HK-2 (cell line): ENCODE measurements around the gene TLE1.
"Not testable (repeated sequence)": the region's sequence is repeated elsewhere in the genome, so short reads cannot be mapped to it uniquely, and the experiment has no call there.

Experiments
- DNase-seq: peaks from one replicate; pipeline ENCODE4 v3.0.0-alpha.2; 2018; ENCODE audit not compliant: unreplicated experiment

The TLE1 gene

DNA sequence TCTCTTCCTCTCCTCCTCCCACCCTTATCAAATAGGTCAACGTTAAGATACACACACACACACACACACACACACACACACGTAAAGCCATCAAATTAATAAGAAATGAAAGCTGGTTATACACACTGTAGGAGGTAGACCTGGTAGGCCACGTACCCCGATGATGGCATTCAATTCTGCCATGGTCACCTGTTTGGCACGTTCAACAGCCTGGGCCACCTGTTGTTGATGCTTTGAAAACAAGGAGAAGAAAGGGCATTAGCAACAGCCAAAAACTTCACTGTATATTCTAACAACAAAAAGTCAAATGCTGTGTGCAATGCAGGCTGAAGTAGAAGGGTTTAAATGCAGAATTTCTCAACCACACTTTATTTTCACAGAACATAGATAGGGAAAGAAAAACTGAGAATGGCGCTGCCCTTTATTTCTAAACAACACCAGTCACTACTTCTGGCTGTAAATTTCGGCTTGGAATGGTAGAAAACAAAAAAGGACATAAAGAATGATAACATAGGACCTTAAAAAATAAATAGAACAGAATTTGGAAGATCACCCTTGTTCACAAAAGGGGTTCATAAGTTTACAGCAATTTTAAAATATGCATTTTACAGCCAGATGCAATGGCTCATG lies 37.2 kb downstream of the TLE1 start:
- no peak for DNase-seq

DNA sequence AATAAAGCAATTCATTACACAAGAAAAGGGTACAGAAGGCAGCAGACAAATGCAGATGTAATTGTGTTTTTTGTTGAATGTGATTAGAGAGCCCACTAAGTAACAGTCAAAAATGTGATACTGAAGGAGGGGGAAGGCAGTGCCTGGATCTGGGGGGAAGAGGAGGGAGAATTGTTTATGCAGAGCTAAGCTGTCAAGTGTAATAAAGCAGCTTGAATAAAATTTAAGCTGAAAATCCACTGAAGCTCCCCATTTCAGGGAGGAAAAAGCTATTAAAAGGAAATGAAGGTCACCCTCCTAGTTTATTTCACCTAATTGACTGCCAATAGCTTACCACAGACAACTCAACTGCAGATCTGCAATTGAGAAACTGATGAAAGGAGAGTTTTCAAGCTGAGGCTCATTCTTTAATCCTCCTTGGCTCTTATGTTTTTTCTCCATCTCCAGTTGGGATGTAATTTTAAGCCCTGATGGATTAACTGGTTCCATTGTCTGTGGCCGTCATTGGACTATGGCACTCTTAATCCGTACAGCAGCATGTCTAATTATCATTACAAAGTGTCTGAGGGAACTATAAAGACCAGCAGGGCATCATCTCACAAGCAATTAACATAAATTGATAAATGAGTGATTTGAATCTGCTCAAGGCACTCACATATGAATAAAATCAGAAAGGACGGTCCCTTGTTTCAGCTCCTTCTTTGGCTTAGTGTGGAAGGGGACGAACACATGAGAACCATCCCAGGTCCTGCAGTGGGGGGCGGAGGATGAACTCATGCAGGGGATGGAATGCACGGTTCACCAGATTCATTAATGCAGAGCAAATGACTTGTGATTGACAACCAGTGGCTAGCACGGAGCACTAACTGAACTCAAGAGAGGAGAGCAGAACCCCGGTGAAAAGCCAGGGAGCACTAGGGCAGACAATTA lies 38.5 kb downstream of the TLE1 start:
- no peak for DNase-seq

DNA sequence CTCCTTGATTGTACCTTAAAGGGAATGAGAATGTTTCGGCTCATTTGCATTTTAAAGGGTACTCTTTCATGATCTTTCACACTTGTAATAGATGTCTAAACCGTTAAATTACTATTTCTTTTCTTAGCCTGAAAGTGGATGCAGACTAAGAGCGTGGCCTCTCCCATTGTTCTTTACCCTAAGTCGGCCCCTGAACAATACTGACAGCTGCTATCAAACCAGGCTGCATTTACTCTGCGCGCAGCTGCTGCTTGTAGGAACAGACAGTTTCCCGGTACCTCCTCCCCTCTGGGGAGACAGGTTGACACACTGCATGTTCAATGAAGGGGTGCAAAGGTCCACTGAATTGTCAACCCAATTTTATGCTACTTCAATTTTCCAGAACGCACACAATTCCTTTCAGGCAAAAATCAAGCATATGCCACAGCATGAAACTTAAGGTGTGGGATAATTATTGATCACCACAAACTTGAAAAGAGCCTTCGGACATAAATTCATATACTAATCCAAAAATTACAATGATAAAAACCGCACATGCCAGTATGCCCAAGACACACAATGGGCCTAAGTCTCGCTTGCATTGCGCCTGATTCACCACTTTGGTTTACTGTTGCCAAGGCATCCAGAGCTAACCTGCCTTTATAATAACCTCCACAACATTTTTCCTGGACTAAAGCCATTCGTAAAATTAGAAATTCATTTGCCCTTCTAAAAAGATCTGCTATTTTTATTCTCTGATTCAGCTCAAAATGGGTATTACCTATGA lies 39.7 kb downstream of the TLE1 start:
- no peak for DNase-seq

DNA sequence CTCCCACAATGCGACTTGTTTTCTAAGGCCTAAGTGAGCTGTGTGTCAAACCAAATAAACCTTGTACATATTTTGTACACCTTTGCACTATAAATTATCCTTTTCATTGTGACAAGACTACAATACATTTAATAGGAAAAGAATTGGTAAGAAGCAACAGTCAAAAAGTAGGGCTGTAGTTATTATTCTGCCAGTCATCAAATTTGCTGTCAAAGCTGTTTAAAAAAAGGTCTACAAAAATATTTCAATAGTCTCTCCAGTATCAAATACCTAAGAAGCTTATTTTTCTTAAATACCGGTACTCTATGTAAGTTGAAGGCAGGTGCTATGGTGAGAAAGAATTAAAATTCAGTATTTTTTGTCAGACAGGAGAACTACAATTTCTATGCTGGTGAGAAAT lies 40.5 kb downstream of the TLE1 start:
- no peak for DNase-seq

DNA sequence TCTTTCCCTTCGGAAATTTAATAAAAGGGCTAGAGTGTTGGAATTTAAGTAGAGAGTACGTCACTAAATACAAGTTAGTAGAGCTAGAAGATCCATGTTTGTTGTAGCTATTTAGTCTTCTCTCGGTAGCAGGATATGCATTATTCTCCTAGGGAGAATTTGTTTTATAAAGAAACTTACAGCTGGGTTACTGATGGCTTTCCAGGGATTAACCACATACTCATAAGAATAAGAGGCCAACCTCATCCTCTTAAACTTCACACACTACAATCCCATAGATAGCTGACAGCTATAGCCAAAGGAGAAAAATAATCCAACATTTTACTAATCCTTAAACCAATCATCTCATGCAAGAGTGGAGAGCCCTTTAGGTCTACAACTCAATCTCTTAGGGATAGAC lies 43.0 kb downstream of the TLE1 start:
- DNase-seq = no peak

DNA sequence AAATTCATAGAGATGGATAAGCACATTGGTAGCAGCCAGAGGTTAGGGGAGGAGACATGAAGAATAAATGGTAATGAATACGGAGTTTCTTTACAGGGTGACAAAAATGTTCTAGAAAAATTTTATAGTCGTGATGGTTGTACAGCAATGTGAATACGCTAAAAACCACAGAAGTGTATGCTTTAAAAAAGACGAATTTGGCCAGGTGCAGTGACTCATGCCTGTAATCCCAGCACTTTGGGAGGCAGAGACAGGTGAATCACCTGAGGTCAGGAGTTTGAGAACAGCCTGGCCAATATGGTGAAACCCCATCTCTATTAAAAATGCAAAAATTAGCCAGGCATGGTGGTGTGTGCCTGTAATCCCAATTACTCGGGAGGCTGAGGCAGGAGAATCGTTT lies 44.8 kb downstream of the TLE1 start:
- not testable (repeated sequence) for DNase-seq

DNA sequence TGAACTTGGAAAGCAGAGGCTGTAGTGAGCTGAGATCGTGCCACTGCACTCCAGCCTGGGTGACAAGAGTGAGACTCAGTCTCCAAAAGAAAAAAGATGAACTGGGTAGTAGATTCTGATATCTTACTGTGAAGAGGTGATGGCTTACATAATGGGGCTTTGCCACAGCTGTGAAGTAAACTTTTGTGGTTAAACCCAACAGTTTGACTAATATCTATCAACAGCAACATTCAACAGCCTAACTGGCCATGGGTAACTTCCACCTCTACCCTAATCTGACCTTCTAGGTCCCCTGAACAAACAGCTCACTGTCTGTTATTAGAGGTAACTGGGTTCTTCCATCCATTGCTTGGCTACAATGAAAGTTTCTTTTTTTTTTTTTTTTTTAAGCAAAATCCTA lies 52.1 kb downstream of the TLE1 start:
- no peak for DNase-seq

DNA sequence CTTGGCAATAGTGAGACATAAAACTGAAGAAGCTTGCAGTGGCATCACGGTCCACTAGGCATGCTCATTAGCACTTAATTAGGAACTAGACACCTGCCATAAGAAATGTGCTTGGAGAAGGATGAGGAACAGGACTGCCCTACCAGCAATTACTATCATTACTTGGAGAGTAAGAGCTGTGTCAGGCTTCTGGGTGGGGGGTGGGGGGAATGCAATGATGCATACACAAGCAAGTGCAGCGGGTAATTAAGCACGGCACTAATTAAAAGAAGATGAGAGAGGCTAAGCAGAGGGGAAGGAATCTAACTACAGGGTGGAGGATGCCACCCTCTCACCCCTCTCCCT lies 53.1 kb downstream of the TLE1 start:
- DNase-seq = no peak

DNA sequence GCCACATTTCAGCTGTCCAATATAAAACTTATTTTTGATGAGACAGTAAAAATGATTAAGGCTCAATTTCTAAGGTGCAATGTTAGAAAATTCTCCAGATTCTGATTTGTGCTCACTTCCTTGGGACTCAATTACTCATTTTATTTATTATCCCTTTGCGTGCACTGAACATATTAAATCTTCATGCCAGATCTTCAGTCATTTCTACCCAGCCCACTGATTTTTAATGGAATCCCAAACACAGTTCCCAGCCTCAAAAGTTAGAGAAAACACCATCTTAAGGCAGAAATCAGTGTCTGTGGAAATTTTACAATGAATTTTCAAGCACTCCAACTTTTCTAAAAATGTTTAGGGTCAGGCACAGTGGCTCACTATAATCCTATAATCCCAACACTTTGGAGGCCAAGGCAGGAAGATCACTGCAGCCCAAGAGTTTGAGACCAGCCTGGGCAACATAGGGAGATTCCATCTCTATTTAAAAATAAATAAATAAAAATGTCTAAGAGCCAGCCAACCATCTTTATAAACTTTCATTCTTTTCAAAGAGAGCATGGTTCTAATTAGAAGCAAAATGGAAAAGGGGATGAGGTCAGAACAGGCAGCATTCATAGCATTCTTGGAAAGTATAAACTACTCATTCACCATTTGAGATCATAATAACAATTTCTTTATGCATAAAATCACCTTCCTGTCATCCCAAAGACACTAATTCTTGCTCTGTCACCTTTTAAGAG lies 53.7 kb downstream of the TLE1 start:
- no peak for DNase-seq

DNA sequence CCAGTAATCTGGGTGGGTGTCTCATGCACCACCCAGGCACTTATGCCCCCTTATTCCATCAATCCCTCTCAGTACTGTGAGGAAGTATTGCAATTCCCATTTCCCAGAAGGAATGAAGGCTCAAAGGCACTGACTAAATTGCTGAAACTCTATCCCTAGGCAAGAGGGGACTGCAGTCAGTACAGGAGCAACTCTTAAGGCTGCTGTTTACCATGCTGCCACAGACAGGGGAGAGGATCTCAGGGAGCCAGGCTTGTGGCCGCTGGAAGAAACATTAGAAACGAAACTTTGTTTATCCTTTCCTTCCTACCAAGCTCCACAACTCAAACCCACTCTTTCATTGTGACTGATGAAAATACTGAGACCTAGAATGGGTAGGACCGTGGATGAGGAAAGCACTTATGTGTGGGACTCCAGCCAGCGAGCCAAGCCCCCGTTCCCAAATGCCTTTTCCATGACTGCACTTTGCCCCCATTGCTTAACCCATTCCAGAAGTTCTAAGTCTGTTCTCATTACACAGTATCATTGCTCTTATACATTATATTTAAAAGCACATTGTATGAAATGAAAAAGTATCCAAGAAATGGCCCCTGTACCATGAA lies 54.3 kb downstream of the TLE1 start:
- DNase-seq = no peak

DNA sequence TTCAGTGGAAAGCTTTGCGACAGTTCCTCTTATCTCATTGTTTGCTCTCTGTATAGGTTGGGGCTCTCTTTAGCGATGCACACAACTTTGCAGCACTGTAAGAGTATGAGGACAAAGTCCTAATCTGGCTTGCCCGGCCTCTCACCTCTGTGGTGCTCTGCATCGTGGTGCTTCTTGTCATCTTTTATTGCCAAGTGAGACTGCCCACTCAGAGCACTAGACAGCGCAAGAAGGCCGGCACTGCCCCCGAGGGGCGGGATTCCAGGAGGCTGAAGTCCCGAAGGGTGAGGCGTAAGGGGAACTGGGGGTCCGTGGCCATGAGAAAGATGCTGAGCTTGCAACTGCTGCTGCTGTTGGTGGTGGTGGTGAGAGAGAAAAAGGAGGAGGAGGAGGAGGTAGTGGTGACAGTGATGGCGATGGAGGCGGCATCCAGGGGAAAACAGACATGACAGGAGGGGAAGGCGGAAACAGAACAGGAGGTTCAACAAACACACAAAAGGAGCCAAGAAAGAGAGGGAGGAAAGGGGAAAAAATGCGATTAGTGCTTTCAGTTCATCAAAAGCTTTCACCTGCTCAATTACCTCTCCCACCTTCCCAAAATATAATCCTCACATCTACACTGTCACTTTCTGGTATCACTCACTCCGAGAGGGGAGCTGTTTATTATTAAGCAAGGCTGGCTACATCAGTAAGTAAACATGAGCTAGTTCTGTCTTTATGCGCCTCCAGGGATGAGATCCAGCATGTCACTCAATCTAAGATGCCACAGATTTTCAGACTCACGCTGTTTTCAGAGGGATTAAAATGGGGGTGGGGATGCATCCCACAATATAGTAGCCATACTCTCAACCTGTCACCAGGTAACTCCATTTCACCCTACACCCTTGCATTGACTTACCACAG lies 55.1 kb downstream of the TLE1 start:
- DNase-seq = no peak

DNA sequence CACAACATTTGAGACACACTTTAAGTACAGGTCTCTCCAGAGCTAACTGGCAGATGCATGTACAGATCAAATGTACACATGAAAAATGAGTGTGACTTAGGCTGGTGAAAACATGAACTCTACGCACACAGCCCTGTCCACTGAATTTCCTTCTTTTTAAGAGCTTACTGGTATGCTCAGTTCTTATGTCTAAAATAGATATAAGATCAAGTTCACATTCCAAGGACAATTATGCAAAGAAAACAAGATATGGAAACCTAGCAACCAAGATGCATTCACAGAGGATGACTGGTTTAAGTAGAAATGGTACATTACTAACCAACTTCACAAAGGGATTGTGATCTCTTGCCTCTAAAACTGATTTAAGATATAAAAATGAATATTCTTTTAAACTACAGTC lies 56.7 kb downstream of the TLE1 start:
- no peak for DNase-seq

DNA sequence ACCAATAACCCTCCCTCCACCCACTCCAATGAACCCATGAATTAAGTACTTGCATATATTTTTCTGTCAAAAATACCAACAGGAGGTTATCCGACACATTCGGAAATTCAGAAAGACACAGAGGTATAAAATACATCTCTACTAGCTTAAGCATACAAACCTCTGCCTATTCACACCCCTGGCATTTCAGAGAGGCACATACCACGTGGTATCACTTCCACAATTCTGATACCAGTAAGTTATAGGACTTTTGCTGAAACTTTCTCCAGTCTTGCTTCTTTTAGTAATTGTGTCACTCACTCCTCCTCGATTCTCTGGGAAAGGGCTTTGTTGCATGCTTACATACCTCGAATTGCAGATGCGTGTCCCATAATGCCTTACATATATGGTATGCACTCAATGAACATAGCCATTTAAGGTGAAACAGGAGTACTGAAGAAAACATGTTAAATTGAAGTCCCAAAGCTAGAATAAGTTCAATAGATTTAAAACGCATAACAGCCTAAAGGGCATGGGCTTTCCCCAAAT lies 58.1 kb downstream of the TLE1 start:
- no peak for DNase-seq

DNA sequence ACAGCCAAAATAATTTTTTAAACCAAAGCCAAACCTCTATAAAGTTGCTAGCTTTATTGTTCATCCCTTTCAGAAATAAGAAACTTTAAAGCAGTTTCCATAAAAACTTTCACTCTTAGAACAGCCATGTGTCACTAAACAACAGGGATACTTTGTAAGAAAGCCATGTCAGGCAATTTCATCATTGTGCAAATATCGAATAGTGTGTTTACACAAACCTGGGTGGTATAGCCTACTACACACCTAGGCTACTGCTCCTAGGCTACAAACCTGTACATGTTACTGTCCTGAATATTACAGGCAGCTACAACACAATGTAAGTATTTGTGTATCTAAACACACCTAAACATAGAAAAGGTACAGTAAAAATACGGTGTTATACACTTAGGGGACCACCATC lies 59.9 kb downstream of the TLE1 start:
- no peak for DNase-seq

DNA sequence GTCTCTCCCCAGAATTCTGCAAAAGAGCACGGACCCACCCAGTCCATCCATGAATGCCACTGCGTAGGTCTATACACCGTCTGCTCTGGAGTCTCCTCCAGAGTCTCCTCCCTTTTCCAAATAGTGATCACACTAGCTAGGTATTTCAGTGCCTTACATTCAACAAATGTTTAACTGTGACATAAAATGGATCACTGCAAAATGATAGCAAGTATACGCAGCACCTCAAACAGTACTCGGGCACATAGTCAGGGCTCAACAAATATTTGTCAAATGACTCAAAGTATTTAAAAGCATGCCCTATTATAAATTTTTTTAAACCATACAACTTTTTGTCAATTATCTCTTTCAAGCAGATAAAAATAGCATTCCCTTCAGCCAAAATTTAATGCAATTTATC lies 60.5 kb downstream of the TLE1 start:
- no peak for DNase-seq

DNA sequence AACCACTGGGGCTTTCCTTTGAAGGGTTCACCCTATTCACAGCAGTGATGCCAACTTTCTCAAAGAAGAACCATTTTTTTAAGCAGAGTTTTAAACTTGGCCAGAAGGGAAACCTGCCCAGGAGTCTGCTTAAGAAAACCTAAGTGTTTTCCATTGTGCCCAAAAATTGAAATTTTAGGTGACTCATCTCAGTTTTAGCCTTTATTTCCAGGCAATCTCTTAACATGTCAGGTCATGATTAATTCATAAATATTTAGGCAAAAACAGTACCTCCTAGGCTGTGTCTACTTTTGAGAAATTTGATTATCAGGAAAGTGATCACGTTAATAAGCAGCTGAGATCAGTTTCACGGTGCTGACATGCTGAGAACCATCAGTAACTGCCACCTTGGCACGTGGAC lies 61.9 kb downstream of the TLE1 start:
- no peak for DNase-seq

DNA sequence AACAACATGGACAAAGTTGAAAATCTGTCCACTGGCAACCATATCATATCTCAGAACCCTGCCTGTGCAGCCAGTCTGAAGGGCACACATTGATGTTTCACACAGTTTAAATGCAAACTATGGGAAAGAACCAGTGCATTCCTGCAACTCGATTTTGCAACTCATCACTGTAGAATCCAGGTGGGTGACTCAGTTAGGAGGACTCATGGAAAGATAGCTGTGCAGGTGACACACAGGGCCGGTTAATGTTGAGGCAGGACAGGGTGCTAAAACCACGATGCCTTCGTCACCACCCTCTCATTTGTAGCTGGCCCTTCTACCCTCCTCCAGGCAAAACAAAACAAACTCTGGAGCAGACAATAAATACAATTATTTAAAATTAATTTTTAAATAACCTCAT lies 62.8 kb downstream of the TLE1 start:
- peak; percentile 51 for DNase-seq

DNA sequence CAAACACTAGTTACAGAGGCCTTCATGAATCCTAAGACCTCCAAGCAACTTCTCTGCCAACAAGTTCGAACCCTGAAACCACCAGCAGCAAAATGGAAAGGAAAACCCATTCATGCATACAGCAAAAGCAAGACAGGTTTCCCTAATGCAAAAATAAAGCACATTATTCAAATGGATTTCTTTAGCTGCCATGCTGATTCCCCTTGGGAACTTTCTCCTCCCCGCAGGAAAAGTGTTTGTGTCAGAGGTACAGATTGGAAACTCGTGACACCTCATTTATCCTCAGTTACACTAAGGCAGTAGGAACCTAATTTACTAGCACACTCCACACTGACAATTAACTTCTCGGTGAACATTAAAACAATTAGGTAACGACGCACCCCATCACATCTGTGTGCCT lies 63.4 kb downstream of the TLE1 start:
- DNase-seq = no peak

DNA sequence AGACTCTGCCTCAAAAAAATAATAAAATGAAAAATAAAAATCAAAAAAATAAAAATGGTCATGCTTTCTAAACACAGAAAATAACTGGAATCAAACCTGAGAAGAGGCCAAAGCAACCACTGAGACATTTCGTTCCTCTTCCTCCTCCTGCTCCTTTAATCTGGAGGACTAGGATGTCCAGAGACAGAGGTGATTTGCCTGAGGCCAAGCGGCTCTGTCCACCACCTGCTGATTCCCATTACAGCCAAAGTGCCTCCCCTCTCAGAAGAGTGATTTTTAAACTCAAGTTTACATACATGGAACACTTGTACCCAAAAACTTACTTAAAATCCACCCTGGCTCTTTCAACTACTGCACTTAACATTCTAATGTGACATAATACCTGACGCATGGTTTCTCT lies 65.6 kb downstream of the TLE1 start:
- no peak for DNase-seq

DNA sequence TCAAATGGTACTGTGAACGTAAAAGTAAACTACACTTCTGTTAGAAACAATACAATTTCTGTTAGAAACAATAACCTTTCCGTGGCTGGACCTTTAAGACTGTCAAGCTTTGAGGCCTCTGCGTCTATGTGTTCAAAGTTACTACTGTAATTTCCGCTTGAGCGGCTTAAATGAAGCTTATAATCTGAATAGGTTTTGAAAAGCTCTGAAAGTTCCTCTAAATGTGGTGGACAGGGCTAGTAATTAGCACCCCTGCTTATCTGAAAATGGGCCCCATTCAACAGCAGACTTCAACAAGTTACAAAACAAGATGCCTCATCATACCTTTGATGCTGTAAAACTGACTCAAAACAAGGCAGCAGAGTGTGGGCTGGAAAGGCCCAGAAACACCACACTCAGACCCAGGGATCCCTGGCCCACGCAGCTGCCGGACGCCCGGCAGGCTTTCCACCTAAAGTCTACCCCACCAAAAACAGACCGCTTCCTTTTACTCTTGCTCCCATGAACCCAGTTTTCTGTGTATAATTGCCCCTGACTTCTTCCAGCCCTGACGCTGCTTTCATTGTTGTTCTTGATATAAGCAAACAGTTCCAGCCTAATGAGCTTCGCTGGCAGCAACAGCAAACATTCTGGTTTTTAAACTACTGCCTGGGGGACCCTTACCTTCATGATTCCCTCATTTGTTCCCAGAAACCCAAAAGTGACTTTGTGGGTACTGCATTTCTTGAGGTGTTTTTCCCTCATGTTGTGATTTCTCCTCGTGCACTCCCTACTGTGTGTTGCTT lies 66.7 kb downstream of the TLE1 start:
- no peak for DNase-seq
